Measurements from ENCODE around the gene SOCS3.
A peak's percentile ranks its signal among the peaks of the same experiment; 100 is the strongest.

Gene SOCS3

DNA sequence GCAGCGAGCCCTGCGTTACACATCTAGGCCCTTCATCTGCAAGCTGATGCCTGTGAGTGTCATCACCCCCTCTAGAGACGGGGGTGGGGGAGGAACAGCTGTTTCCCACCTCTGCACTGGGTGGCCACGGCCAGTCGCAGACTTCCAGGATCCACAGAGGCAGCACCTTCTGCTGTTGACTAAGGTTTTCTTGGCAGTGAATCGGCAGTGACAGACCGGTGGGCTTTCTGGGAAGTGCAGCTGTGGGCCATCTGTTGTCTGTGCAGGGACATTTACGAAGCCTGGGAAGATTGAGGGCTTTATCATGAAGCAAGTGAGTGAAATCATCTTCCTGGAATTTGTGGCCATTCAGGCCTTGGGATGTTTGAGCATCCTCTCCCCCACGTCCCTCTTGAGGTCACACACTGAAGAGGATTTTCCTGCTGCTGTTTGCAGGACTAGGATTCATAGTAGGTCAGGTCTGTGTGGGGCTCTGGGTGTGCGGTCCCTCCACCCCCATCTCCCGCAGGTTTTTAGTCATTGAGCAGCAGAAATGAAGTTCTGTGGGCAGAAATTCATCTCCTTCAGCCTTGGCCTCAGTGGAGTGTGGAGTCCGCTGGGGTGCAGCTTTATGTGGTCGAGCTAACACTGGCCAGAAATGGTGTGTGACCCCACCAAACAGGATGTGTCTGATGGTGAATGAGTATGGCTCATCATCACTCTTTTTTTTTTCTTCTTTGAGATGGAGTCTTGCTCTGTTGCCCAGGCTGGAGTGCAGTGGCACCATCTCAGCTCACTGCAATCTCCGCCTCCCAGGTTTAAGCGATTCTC lies 30.6 kb upstream of the SOCS3 start:
- DNase-seq (ENCODE audit: low spot score), result no peak

DNA sequence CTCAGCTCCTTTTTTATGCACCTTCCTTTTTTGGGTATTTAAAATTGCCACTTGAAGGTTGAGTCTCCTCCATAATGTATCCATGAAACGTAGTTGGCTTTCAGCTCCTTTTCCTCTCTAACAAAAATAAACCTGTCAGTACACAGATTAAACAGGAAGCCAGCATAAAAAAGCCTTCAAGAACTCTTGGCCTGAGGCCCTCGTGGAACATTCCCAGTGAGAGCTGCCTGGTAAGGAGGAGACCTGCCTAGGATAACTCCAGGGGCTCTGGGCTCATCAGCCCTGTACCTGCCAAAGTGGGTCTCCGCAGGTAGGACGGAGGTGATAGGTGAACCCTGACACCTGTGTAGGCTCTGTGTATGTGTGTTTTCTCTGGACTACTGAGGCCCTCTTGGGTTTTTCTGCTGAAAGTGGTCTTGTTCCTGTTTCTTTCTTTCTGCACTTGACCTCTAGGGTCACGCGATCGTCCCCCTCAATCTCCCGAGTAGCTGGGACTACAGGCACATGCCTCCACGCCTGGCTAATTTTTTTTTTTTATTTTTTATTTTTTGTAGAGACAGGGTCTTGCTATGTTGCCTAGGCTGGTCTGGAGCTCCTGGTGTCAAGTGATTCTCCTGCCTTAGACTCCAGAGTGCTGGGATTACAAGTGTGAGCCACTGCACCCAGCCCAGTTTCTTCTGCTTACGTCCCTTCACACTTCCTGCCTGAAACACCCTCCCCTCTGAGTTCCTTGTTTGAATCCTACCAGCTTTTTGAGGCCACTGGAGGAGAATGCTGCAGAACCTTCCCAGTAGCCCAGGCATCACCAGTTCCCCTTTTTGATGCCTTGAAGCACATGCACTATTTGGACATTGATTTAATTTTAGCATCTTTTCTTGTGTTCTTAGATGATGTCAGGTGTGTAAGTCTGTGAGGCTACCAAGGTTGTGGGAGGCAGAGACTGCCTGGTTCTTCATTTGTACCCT lies 28.4 kb upstream of the SOCS3 start:
- peak; percentile 61 for DNase-seq (ENCODE audit: low spot score)

DNA sequence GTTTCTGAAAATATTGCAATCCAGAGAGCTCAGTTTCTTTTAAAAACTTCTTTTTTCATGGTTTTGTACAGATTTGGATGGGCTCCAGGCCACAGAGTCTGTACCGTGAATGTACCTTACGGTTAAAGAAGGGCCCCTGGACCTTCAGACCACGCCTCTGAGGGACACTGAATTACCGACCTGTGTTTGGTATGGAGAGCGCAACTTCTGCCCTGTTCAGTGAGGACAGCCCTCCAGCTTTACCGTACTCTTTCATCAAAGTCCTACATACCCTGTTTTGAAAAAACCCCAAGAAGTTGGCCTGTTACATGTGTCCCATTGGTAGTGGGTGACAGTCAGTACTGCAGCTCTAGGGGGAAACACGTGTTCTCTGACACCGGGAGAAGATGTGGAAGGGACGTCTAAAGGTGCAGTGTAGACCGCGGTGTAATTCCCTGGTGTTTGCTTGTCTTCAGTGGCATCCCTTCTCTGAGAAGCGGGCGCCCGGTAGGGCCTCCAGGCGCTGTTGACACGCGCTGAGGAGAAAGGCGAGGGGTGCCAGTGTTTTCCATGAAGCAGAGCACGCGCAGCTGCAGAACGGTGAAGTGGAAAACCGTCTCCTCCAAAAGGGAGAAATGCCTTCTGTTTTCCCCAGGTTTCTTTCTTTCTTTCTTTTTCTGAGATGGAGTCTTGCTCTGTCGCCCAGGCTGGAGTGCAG lies 24.8 kb upstream of the SOCS3 start:
- no peak for DNase-seq (ENCODE audit: low spot score)

DNA sequence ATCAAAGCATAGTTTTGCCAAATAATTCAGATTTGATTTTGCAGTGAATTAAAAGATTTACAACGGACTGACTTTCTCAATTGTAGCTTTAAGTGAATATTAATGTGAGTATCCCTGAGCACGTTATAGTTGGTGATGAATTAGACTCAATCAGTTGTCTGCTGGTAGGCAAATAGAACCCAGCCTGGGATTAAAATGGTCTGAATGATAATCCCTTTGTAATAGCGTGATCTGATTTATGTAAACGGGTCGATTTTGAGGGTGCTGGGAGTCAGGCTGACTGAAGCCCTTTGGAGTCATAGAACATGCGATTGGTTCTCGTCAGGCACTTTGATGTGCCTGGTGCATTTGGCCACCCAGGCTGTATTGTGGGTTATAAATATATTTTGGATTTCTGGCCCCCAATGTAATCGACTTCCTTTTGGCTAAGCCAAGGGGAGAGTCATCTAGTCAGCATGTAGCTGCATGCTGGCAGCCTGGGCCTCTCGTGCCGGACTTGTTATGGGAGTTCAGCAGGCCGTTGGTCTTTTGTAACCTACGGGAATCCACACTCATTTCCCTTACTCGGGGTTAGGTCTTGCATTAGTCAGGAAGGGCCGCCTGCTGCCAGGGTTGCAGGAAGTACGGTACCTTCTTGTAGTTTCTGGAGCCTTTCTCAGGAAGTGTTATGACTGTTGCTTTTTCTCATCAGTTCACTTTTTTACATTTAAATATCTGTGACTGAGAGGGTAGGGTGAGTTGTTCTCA lies 24.0 kb upstream of the SOCS3 start:
- peak; percentile 31 for DNase-seq (ENCODE audit: low spot score)

DNA sequence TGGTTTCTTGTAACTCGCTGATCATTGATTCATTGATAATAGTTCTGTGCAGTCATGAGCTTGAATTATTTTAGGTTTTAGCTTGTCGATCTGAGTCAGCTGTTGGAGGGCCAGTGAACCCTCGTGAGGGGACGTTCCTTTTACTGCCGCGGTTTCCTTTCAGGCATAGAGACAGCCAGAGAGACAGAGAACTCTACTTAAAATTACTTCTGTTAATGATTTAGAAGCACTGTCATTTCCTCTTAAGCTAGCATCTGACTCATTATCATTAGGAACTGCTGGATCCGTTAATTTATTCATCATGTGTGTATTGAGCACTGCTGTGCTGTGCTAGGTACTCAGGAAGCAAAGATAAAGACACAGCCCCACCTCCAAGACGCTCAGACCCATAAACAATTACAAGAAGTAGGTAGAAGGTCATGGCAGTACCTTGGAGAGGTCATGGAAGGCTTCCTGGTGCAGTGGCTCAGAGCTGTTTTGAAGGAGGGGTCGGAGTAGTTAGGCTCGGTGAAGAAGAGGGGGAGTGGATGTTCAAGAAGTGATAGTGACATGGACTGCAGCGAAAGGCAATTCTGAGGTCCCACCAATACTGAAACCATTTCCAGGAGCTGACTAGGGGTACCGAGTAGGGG lies 21.8 kb upstream of the SOCS3 start:
- no peak for DNase-seq (ENCODE audit: low spot score)

DNA sequence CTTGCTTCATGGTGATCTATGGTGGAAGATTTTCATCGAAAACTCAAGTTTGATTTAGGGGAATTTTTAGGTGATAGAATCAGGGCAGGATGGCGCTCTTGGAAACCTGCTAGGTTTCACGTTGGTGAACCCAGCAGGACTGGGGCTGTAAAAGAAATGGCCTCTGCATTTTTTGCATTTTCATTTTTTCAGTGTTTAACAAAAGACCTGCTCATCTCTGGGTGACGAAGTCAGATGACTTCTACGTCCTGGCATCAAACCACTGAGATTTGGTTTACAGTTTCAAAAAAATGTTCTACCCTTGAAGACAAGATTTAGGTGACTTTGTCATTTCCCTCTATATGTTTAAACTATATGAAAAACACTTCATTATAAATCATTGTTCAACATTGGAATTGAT lies 20.5 kb upstream of the SOCS3 start:
- no peak for DNase-seq (ENCODE audit: low spot score)

DNA sequence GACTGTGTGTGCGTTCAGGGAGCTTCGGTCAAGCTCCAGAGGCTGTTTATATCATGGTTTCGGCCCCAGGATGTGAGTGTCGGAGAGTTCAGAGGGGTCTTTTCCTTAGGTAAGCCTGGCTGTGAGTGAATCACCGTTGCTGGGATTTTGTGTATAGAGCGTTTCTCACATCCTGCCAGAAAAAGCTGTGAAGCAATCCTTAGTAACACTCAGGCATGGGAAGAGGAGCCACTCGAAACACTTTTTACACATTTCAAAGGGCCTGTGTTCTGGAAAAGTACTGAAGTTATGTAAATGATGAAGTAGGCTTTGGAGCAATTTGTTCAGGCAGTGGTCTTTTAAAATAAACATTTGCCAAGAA lies 19.2 kb upstream of the SOCS3 start:
- DNase-seq (ENCODE audit: low spot score), result no peak

DNA sequence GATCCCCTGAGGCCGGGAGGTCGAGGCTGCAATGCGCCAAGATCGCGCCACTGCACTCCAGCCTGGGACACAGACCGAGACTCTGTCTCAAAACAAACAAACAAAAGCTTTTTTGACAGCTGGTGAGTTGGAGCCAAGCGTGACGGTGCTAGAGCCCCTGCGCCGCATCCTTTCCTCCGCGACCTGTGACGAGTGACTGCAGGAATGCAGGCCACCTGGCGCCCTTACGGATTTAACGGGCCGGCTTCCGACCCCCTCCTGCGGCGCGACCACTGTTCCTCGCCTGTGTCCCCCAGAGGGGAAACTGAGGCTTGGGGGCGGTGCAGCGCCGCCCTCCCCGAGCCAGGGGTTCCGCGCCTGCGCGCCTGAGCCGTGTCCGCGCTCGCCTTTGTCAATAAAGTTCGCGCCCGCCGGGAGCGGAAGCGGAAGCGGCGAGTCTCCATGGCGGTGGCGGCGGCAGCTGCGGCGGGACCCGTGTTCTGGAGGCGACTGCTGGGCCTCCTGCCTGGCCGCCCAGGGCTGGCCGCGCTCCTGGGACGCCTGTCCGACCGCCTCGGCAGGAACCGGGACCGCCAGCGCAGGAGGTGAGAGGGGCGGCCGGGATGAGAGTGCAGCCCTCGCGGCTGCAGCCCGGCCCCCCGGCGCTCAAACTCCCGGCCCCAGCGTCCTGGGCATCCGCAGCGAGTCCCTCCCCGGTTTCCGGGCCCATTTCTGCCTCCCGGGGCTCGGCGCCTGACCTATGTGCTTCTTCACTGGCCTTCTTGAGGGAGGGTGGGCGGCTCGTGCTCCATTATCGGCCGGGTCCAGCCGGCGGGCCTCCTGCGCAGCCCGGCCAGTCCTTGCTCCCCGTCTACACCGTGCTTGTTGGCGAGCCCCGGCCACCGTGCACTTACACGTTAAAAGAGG lies 18.6 kb upstream of the SOCS3 start, which contains the start of gene PGS1:
Gene PGS1, plus strand, starts transcription at position 425 of the 906 bp plus-strand sequence. Its CDS starts 17 bp downstream, at position 442.
- DNase-seq (ENCODE audit: low spot score), result peak; percentile 86

DNA sequence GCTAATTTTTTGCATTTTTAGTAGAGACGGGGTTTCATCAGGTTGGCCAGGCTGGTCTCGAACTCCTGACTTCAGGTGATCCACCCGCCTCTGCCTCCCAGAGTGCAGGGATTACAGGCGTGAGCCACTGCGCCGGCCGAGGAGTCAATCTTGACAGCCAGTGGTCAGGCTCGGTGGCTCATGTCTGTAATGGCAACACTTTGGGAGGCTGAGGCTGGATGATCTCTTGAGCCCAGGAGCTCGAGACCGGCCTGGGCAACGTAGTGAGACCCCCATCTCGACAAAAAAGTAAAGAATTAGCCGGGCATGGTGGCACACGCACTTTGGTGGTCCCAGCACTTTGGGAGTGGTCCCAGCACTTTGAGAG lies 18.0 kb upstream of the SOCS3 start:
- DNase-seq (ENCODE audit: low spot score), result no peak

DNA sequence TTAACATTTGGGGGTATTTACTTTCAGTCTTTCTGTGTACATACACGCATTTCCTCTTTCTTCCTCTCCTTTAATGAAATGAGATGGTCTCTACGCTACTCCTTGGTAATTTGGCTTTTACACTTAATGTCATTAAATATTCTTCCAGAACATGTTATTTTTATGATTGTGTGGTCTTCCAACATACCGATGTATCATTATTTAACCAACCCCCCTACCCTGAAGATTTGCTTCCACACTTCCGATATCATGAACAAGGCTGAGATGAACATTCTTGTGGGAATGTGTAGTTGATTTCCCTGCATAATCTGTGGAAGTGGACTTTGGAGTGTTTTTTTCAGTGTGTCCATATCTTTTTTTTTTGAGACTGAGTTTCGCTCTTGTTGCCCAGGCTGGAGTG lies 16.3 kb upstream of the SOCS3 start:
- no peak for DNase-seq (ENCODE audit: low spot score)

DNA sequence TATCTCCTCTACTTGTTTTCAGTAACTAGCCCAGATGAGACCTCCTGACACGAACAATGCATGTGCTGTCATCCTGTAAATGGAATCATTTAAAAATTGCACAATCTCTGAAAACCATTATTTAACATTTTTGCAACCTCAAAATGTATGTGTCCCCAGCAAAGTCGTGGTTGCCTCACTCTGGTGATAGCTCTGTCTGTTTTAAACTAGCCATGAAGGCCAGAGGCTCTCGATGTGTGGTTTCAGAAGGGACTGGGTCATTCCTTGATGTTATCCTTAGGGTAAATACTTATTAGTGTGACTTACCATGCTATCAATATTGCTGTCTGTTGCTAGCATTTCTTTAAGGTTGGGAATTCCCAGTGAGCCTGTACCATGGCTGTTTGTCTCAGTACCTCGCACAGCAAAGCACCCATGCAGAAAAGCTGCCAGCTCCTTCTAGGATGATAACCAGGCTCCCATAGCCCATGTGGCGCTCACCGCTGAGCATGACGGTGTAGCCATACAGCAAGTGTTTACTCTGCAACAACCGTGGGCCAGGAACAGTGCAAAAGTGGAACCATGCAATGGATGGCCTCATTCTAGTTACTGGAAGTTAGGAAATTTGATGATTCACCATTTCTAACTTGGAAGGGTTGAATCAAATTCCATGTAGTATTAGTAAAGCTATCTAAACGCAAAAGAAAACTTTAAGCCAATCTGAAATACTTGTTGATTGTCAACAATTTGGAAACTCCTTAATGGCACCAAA lies 15.7 kb upstream of the SOCS3 start:
- DNase-seq (ENCODE audit: low spot score), result no peak

DNA sequence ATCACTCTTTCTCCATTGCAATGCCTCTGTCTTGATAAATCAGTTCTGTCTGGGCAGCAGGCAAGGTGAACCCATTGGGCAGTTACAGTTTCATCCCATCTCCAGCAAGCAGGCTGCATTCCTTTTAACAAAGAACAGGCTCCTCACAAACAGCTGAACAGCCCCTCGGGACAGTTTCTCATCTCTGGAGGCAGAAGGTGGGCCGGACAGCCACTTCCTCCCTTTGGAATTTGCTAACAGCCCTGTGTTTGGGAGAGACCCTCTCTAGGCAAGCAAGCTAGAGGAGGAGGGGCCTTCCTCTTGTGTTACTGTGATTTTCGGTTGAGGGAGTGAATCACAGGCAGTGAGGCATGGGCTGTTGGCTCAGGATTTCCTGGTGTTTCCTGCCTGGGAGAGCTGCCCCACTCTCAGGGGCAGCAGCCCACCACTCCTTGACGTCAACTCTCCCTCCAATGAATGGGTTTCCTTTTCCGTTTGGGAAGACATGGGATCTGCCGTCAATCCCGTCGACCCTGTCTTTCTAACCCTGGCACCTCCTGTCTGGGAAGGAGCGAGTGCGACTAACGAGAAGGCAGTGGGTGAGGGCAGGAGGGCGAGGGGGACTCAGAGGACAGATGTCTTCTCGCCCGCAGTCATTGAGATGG lies 14.9 kb upstream of the SOCS3 start:
- no peak for DNase-seq (ENCODE audit: low spot score)

DNA sequence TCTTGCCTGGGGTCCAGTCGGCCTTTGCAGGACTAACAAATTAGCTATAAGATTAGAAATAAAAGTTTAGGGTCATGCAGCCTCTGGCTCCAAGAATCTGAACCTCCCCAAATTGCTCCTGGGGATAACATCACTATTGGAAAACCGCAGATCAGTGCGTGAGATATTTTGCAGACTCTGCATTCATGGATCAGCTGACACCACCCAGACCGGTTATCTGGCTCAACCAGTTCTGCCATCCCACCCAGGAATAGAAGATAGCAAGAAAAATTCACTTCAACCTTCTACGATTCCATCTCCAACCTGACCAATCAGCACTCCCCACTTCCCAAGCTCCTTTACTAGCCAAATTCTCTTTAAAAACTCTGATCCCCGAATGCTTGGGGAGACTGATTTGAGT lies 14.3 kb upstream of the SOCS3 start:
- DNase-seq (ENCODE audit: low spot score), result no peak

DNA sequence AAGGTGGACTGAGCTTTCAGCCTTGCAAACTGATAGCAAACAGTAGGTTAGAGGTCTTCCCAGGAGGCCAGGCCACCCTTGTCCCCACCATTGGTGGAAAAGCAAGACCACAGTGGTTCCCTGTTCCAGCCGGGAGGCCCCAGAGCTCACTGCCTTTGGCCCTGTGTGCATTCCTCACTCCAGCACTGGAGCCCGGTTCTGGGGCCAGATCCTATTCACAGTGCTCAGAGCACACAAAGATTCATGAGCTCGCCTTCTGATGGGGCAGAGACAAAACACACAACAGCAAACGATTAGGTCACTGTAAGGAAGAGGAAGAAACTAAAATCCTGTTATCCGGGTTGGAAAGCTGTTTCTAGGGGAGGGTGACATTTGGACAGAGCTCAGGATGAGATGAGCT lies 13.0 kb upstream of the SOCS3 start:
- DNase-seq (ENCODE audit: low spot score), result no peak

DNA sequence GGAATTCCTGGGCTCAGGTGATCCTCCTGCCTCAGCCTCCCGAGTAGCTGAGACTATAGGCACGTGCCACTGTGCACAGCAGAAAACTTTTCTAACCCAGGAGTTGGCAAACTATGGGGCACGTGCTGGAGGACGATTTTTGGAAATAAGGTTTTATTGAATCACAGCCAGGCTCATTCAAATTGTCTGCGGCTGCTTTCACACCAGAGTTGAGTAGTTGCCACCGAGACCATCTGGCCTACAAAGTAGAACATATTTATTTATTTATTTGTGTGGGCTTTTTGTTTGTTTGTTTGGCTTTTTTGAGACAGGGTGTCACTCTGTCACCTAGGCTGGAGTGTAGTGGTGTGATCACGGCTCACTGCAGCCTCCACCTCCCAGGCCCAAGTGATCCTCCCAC lies 11.2 kb upstream of the SOCS3 start:
- DNase-seq (ENCODE audit: low spot score), result no peak

DNA sequence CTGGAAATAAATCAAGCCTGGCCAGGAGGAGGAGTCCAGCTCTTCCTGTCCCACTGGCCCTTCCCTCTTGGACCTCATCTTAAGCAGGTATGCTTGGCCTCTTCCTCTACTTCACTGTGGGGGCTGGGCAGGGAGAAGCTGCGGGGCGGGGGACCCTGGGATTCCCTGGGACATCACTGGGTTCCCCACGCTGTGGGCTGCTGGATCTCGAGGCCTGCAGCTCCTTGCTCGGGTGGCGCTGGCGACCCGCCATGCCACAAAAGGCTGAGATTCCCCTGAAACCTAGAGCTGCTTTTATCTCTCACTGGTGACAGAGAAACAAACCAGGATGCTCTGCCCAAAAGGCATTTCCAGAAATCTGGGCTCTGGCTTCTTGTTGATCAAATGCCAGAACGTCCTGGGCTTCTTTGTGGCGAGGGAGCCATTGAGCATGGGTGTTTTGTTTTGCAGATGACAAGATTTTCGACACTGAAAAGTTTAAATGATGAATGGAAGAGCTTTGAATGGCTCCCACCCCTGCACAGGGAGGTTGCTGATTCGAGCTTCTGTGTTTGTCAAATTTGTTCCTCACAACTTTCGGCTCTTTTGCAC lies 10.0 kb upstream of the SOCS3 start:
- DNase-seq (ENCODE audit: low spot score), result no peak

DNA sequence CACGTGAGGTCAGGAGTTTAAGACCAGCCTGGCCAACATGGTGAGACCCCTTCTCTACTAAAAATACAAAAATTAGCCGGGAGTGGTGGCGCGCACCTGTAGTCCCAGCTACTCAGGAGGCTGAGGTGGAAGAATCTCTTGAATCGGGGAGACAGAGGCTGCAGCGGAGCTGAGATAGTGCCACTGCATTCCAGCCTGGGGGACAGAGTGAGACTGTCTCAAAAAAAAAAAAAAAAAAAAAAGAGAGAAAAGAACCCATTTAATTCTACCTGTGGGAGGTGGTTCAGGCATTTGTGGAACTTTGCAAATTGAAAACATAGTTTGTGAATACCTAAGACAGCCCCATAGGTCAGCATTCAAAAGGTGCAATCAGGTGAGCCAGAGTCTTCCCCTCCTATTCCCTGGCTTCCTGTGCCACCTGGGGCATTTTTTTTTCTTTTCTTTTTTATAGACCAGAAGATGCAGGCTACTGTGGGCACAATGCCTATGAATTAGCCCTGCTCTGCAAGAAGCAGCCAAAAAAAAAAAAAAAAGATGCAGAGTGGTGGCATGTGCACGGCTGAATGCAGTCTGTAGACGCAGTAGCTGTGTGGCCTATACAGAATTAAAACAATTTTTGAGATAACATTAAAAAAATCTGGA lies 9.1 kb upstream of the SOCS3 start:
- DNase-seq (ENCODE audit: low spot score), result no peak

DNA sequence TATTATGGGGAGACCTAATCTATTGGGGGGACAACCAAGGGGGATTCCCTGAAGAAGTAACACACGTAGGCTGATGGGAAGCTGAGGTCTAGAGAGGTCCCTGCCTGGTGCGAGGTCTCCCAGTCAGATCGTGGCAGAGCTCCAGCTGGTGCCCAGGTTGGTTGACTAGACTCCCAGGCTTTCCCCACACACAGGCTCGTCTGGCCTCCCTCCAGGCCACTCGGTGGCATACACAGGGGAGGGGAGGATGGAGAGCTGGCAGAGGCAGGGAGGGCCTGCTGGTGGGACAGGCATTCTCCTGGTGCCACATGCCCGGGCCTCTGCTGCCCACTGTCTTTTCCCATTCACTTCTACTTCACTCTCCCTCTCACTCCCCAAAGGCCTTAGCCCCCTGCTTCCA lies 8.5 kb upstream of the SOCS3 start:
- no peak for DNase-seq (ENCODE audit: low spot score)

Measured in germinal center (tissue), 1 donor.